ENCODE results near the gene ZER1.
"Not testable (repeated sequence)": the region's sequence is repeated elsewhere in the genome, so short reads cannot be mapped to it uniquely, and the experiment has no call there.

Gene ZER1

GRCh38 chr9:128788445-128788844, 16.7 kb upstream of the ZER1 start:
- no peak for FAIRE-seq
- no peak for DNase-seq (ENCODE audit: insufficient read length, low spot score)

- FAIRE-seq (no peak), DNase-seq (ENCODE audit: insufficient read length, low spot score) (no peak)
Observed at GRCh38 chr9:128787659-128788058, 15.9 kb upstream of the ZER1 start.

- peak; percentile 16 for FAIRE-seq
Observed at GRCh38 chr9:128786681-128787601, 15.2 kb upstream of the ZER1 start, which contains the start of gene TBC1D13. Gene TBC1D13 (plus strand): TSS chr9:128787253. CDS start chr9:128787354, 101 bp downstream.

DNA sequence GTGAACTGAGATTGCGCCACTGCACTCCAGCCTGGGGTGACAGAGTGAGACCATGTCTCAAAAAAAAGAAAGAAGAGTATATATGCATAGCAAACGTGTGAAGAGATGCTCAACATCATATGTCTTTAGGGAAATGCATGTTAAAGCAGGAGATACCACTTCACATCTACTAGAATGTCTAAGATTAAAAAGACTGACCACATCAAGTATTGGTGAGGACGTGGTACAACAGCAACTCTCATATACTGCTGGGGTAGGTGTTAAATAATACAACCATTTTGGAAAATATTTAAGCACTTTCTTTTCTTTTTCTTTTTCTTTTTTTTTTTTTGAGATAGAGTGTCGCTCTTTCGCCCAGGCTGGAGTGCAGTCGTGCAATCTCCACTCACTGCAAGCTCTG, 13.7 kb upstream of the ZER1 start:
- FAIRE-seq, result no peak

More at GRCh38 chr9:128786681-128787601, 15.2 kb upstream of the ZER1 start, which contains the start of gene TBC1D13:
- DNase-seq (ENCODE audit: insufficient read length, low spot score), result peak; percentile 83

GRCh38 chr9:128782669-128783068, 10.9 kb upstream of the ZER1 start:
- DNase-seq (ENCODE audit: insufficient read length, low spot score) (no peak), FAIRE-seq (no peak)

More for the DNA sequence above, 13.7 kb upstream of the ZER1 start:
- DNase-seq (ENCODE audit: insufficient read length, low spot score), result no peak

DNA sequence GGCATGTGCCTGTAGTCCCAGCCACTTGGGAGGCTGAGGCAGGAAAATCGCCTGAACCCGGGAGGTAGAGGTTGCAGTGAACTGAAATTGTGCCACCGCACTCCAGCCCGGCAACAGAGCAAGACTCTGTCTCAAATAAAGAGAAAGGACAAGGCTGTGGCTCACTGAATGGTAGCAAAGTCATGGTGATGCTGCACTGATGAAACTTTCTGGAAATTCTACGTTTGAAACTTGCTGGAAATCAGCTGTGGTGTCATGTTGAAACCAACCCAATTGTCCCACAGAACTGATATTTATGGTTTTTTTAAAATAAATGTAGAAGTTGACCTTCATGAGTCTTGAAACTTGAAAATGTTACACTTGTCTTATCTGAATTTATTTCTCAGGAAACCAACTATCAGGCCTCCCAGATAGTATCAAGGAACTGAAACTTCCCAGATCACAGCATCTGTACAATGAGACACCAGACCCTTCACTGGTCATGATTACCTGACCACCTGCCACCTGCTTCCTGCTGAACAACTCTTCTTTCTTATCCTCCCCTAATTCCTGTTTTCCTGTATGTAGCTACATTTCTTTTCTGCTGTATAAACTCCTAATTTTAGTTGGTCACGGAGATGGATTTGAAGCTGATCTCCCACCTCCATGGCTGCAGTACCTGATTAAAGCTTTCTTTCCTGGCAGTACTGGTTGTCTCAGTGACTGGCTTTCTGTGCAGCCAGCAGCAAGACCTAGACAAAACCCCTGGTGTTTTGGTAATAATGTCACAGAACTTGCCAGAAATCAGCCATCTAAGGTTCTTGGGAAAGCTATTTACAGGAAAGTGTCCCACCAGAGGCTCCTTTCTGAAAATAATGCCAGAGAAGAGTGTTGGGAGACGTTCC, 9.7 kb upstream of the ZER1 start:
- no peak for DNase-seq (ENCODE audit: insufficient read length, low spot score)
- FAIRE-seq, result no peak

- DNase-seq (ENCODE audit: insufficient read length, low spot score); FAIRE-seq: not testable (repeated sequence)
Observed at GRCh38 chr9:128780093-128780492, 8.4 kb upstream of the ZER1 start.

- DNase-seq (ENCODE audit: insufficient read length, low spot score) (no peak), FAIRE-seq (no peak)
Observed at GRCh38 chr9:128774804-128775203, 3.1 kb upstream of the ZER1 start.

GRCh38 chr9:128773049-128773448, 1.3 kb upstream of the ZER1 start:
- no peak for FAIRE-seq

GRCh38 chr9:128771094-128771721, 519 bp downstream of the ZER1 start:
- FAIRE-seq (no peak), DNase-seq (ENCODE audit: insufficient read length, low spot score) (peak; percentile 33)

More at GRCh38 chr9:128773049-128773448, 1.3 kb upstream of the ZER1 start:
- no peak for DNase-seq (ENCODE audit: insufficient read length, low spot score)

DNA sequence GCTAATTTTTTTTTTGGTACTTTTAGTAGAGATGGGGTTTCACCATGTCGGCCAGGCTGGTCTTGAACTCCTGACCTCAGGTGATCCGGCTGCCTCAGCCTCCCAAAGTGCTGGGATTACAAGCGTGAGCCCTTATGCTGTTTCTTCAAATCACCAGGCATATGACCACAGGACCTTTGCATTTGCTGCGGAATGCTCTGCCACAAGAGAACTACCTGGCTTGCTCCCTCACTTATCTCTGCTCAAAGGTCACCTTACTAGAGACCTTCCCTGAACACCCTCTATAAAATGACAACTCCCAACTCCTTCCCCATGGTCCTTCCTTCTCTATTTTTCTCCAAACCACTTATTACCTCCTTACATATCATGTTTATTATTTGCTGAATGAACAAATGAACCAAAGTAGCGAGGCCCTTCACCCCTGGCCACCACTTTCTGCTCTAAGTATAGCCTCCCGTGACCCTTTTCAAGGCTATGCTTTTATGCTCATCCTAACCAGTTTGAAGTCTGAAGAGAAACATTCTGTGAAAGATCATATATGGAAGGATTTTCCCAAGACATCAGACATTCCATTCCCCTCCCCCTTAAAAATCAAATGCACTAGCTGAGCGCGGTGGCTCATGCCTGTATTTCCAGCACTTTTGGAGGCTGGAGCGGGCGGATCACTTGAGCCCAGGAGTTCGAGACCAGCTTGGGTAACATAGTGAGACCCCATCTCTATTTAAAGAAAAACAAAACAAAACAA, 1.3 kb downstream of the ZER1 start:
- DNase-seq (ENCODE audit: insufficient read length, low spot score) (no peak), FAIRE-seq (no peak)

DNA sequence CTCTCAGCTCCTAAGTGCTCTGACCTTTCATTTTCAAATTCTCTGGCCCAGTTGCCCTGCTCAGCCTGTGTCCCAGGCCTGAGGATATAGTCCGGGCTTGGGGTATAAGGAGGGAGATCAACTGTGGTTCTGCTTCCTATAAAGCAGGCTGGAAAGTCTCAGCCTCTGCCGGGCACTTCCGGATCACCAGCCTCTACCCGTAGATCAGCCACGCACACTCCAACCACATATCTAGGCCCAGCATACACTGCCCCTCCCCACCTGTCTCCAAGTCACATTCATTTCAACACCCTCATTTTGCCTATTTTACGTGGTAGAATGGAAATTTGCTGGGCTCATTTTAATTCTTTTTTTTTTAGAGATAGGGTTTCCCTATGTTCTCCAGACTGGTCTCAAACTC, 3.1 kb downstream of the ZER1 start:
- DNase-seq (ENCODE audit: insufficient read length, low spot score) (no peak), FAIRE-seq (no peak)

- FAIRE-seq (no peak), DNase-seq (ENCODE audit: insufficient read length, low spot score) (no peak)
Observed at GRCh38 chr9:128765499-128765898, 6.2 kb downstream of the ZER1 start.

- no peak for FAIRE-seq
- no peak for DNase-seq (ENCODE audit: insufficient read length, low spot score)
Observed at GRCh38 chr9:128764361-128764760, 7.4 kb downstream of the ZER1 start.

GRCh38 chr9:128762671-128763449, 8.9 kb downstream of the ZER1 start:
- FAIRE-seq (no peak), DNase-seq (ENCODE audit: insufficient read length, low spot score) (no peak)

DNA sequence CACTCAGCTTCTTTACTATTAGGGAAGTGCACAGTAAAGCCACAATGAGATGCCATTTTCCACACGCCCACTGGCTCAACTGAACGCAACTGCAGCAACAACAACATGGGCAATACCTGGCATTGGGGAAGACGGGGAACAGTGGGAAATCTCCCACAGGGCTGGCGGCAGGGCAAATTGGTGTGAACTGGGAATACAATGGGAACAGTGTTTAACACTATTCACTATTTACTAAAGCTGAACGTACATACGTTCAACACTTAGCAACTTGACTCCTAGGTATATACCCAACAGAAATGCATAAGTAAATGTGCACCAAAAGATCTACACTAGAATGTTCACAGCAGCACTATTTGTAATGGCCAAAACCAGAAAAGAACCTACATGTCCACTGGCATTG, 14.1 kb downstream of the ZER1 start:
- FAIRE-seq (no peak), DNase-seq (ENCODE audit: insufficient read length, low spot score) (no peak)

GRCh38 chr9:128753627-128754026, 18.1 kb downstream of the ZER1 start:
- DNase-seq (ENCODE audit: insufficient read length, low spot score) (no peak), FAIRE-seq (no peak)

- no peak for FAIRE-seq
Observed at GRCh38 chr9:128750926-128751595, 20.7 kb downstream of the ZER1 start.

GRCh38 chr9:128747241-128747640, 24.5 kb downstream of the ZER1 start:
- DNase-seq (ENCODE audit: insufficient read length, low spot score) (no peak), FAIRE-seq (no peak)

More at GRCh38 chr9:128750926-128751595, 20.7 kb downstream of the ZER1 start:
- no peak for DNase-seq (ENCODE audit: insufficient read length, low spot score)

Data from HTR-8/SVneo (cell line).